IPS-20b (cell line): Measurements from ENCODE around the gene SPIB.

Experiments used
- H3K27ac ChIP-seq: one replicate; pipeline ENCODE4 v1.5.1; 2013; ENCODE audit warnings: low read length
- H3K27me3 ChIP-seq: 2 replicates; pipeline ENCODE4 v1.6.1; 2013; ENCODE audit warnings: mild to moderate bottlenecking, low read length, inconsistent platforms; ENCODE audit not compliant: insufficient read depth
- H3K36me3 ChIP-seq: 2 replicates; pipeline ENCODE4 v1.6.1; 2013; ENCODE audit warnings: low read depth, mild to moderate bottlenecking, inconsistent platforms, low read length, moderate library complexity; ENCODE audit not compliant: insufficient read depth
- H3K4me1 ChIP-seq: 2 replicates; pipeline ENCODE4 v1.6.1; 2013; ENCODE audit warnings: mild to moderate bottlenecking, control low read depth, inconsistent platforms, low read length, moderate library complexity; ENCODE audit not compliant: insufficient read depth
- H3K4me3 ChIP-seq: 2 replicates; pipeline ENCODE4 v1.5.1; 2013; ENCODE audit warnings: mild to moderate bottlenecking, low read length, inconsistent platforms
- H3K9ac ChIP-seq: 2 replicates; pipeline ENCODE4 v1.6.1; 2013; ENCODE audit warnings: low read depth, mild to moderate bottlenecking, inconsistent platforms, low read length, moderate library complexity
- H3K9me3 ChIP-seq: 2 replicates; pipeline ENCODE4 v1.6.1; 2013; ENCODE audit warnings: mild to moderate bottlenecking, low read depth, low read length, inconsistent platforms; ENCODE audit not compliant: insufficient read depth

SPIB gene

GRCh38 chr19:50394017-50394416 lies 24.7 kb upstream of the SPIB start:
- Histone ChIP-seq H3K36me3 (peaks cover 31% of the 10 kb centered on the region), H3K9ac (no peak overlapping the region), H3K27me3 (no peaks in the 10 kb centered on the region), H3K4me3 (no peak overlapping the region), H3K4me1 (no peaks in the 10 kb centered on the region), H3K9me3 (peaks cover 7% of the 10 kb centered on the region), H3K27ac (no peak overlapping the region)

GRCh38 chr19:50398675-50399367 lies 19.9 kb upstream of the SPIB start:
- peaks cover 36% of the 10 kb centered on the region for H3K36me3 ChIP-seq
- no peaks in the 10 kb centered on the region for H3K9me3 ChIP-seq
- H3K27me3 ChIP-seq = no peaks in the 10 kb centered on the region

GRCh38 chr19:50399368-50399745 lies 19.4 kb upstream of the SPIB start:
- Histone ChIP-seq H3K27me3 (no peaks in the 10 kb centered on the region), H3K4me3 (no peak overlapping the region), H3K27ac (no peak overlapping the region), H3K4me1 (no peaks in the 10 kb centered on the region), H3K36me3 (peaks cover 36% of the 10 kb centered on the region), H3K9ac (no peak overlapping the region), H3K9me3 (no peaks in the 10 kb centered on the region)

More at GRCh38 chr19:50398675-50399367, 19.9 kb upstream of the SPIB start:
- Histone ChIP-seq H3K9ac (no peak overlapping the region), H3K27ac (no peak overlapping the region), H3K4me1 (no peaks in the 10 kb centered on the region), H3K4me3 (no peak overlapping the region)

- Histone ChIP-seq H3K4me1 (no peaks in the 10 kb centered on the region), H3K27me3 (no peaks in the 10 kb centered on the region), H3K4me3 (no peak overlapping the region), H3K9ac (no peak overlapping the region), H3K27ac (no peak overlapping the region), H3K36me3 (peaks cover 53% of the 10 kb centered on the region), H3K9me3 (no peaks in the 10 kb centered on the region)
These were observed 16.9 kb upstream of the SPIB start for GRCh38 chr19:50401605-50402450.

- Histone ChIP-seq H3K36me3 (peaks cover 57% of the 10 kb centered on the region), H3K27me3 (no peaks in the 10 kb centered on the region), H3K9me3 (no peaks in the 10 kb centered on the region), H3K4me1 (no peaks in the 10 kb centered on the region), H3K27ac (no peak overlapping the region), H3K4me3 (no peak overlapping the region), H3K9ac (no peak overlapping the region)
These were observed 16.0 kb upstream of the SPIB start for GRCh38 chr19:50402544-50403301.

- Histone ChIP-seq H3K4me3 (no peak overlapping the region), H3K27ac (no peak overlapping the region), H3K4me1 (no peaks in the 10 kb centered on the region), H3K9ac (no peak overlapping the region), H3K27me3 (no peaks in the 10 kb centered on the region), H3K9me3 (no peaks in the 10 kb centered on the region), H3K36me3 (peaks cover 77% of the 10 kb centered on the region)
These were observed 12.4 kb upstream of the SPIB start for GRCh38 chr19:50406156-50406820.

GRCh38 chr19:50406829-50407228 lies 11.9 kb upstream of the SPIB start:
- Histone ChIP-seq H3K4me1 (no peaks in the 10 kb centered on the region), H3K9ac (no peak overlapping the region), H3K27ac (no peak overlapping the region), H3K4me3 (no peak overlapping the region), H3K36me3 (peaks cover 77% of the 10 kb centered on the region), H3K9me3 (no peaks in the 10 kb centered on the region), H3K27me3 (no peaks in the 10 kb centered on the region)

GRCh38 chr19:50409347-50409746 lies 9.4 kb upstream of the SPIB start:
- Histone ChIP-seq H3K27me3 (no peaks in the 10 kb centered on the region), H3K4me3 (no peak overlapping the region), H3K27ac (no peak overlapping the region), H3K36me3 (peaks cover 68% of the 10 kb centered on the region), H3K9ac (no peak overlapping the region), H3K4me1 (no peaks in the 10 kb centered on the region), H3K9me3 (no peaks in the 10 kb centered on the region)

- H3K4me3 ChIP-seq = no peak overlapping the region
- H3K4me1 ChIP-seq = no peaks in the 10 kb centered on the region
- H3K27me3 ChIP-seq = no peaks in the 10 kb centered on the region
- no peak overlapping the region for H3K27ac ChIP-seq
- no peak overlapping the region for H3K9ac ChIP-seq
- H3K9me3 ChIP-seq = no peaks in the 10 kb centered on the region
- peaks cover 65% of the 10 kb centered on the region for H3K36me3 ChIP-seq
These were observed 8.6 kb upstream of the SPIB start for GRCh38 chr19:50410109-50410508.

- no peaks in the 10 kb centered on the region for H3K4me1 ChIP-seq
- no peak overlapping the region for H3K4me3 ChIP-seq
- H3K9ac ChIP-seq = no peak overlapping the region
- H3K9me3 ChIP-seq = no peaks in the 10 kb centered on the region
- H3K27ac ChIP-seq = no peak overlapping the region
- no peaks in the 10 kb centered on the region for H3K27me3 ChIP-seq
- H3K36me3 ChIP-seq = peaks cover 45% of the 10 kb centered on the region
These were observed 6.3 kb upstream of the SPIB start for GRCh38 chr19:50412419-50412818.

GRCh38 chr19:50413096-50413495 lies 5.6 kb upstream of the SPIB start:
- no peak overlapping the region for H3K27ac ChIP-seq
- no peak overlapping the region for H3K4me3 ChIP-seq
- no peaks in the 10 kb centered on the region; the same call in 1 of the 2 replicates for H3K4me1 ChIP-seq
- no peaks in the 10 kb centered on the region for H3K9me3 ChIP-seq
- H3K27me3 ChIP-seq = no peaks in the 10 kb centered on the region; the same call in 1 of the 2 replicates
- no peak overlapping the region for H3K9ac ChIP-seq
- peaks cover 45% of the 10 kb centered on the region for H3K36me3 ChIP-seq
